Measurements from ENCODE around the gene IL22RA1. TPM values are rescaled to one million over a fixed set of nuclear protein-coding genes. Genes with fewer than 3 reads are reported as not detected.

The IL22RA1 gene
- total RNA-seq, 2 experiments from 2014 or later: not detected

DNA sequence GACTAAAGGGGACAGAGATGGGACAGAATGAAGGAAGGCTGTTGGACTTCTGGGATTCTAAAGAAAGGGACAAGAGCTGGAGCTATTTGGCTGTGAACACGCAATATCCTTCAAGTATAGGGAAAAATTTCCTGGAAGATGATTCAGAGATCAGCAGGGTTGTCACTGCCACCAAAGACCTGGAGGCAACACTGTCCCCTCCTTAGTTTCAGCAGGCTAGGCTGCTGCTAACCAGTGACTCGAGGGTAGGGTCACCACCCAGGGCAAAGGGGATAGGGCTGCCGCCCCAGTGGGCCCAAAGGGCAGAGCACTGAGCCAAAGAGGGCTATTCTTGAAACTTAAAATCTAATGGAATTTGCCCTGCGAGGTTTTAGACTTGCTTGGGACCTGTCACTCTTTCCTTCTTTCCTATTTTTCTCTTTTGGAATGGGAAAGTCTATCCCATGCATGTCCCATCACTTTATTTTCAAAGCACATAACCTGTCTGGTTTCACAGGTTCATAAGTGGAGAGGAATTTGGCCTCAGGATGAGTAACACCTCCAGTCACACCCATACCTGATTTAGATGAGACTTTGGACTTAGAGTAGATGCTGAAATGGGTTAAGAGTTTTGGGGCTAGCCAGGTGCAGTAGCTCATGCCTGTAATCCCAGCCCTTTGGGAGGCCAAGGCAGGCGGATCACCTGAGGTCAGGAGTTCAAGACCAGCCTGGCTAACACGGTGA is 32.3 kb upstream of the IL22RA1 start:
- no peak for DNase-seq (ENCODE audit: low spot score)
- intact Hi-C loops (cut with micrococcal nuclease; ENCODE audit: unreplicated experiment): no loop called here
- Histone ChIP-seq H3K9me3 (ENCODE audit: low read length) (no peaks in the 10 kb centered on the region), H3K4me2 (ENCODE audit: low read length) (no peak overlapping the region), H2AFZ (ENCODE audit: low read length) (no peak overlapping the region), H3K27ac (ENCODE audit: low read depth, low read length, poor library complexity, severe bottlenecking) (no peak overlapping the region), H3K79me2 (ENCODE audit: insufficient read depth, low read depth, low read length) (peaks cover 91% of the 10 kb centered on the region), H3K36me3 (ENCODE audit: insufficient read depth, low read length) (peaks cover 94% of the 10 kb centered on the region), H3K9me2 (ENCODE audit: insufficient read depth, low read length) (no peaks in the 10 kb centered on the region), H3K4me3 (ENCODE audit: low read depth, low read length, poor library complexity, severe bottlenecking) (no peak overlapping the region), H4K20me1 (ENCODE audit: insufficient read depth, low read length) (no peaks in the 10 kb centered on the region; the same call in 1 of the 2 replicates), H3K4me1 (ENCODE audit: insufficient read depth, low read length, poor library complexity, severe bottlenecking) (peaks cover 7% of the 10 kb centered on the region)
- TF ChIP-seq, protein P1, sequence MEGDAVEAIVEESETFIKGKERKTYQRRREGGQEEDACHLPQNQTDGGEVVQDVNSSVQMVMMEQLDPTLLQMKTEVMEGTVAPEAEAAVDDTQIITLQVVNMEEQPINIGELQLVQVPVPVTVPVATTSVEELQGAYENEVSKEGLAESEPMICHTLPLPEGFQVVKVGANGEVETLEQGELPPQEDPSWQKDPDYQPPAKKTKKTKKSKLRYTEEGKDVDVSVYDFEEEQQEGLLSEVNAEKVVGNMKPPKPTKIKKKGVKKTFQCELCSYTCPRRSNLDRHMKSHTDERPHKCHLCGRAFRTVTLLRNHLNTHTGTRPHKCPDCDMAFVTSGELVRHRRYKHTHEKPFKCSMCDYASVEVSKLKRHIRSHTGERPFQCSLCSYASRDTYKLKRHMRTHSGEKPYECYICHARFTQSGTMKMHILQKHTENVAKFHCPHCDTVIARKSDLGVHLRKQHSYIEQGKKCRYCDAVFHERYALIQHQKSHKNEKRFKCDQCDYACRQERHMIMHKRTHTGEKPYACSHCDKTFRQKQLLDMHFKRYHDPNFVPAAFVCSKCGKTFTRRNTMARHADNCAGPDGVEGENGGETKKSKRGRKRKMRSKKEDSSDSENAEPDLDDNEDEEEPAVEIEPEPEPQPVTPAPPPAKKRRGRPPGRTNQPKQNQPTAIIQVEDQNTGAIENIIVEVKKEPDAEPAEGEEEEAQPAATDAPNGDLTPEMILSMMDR (conservative IDR thresholded peaks at IDR 0.05; ENCODE audit: low read length): no peak
- no peak for TF ChIP-seq EZH2phosphoT487 (IDR thresholded peaks at IDR 0.05; ENCODE audit: borderline replicate concordance, low read depth, low read length)
- CTCF ChIA-PET (ENCODE audit: unreplicated experiment): no interaction called here
- BruUV-seq (replicated peaks): no TSS peak
- POLR2A ChIA-PET: no interaction called here

DNA sequence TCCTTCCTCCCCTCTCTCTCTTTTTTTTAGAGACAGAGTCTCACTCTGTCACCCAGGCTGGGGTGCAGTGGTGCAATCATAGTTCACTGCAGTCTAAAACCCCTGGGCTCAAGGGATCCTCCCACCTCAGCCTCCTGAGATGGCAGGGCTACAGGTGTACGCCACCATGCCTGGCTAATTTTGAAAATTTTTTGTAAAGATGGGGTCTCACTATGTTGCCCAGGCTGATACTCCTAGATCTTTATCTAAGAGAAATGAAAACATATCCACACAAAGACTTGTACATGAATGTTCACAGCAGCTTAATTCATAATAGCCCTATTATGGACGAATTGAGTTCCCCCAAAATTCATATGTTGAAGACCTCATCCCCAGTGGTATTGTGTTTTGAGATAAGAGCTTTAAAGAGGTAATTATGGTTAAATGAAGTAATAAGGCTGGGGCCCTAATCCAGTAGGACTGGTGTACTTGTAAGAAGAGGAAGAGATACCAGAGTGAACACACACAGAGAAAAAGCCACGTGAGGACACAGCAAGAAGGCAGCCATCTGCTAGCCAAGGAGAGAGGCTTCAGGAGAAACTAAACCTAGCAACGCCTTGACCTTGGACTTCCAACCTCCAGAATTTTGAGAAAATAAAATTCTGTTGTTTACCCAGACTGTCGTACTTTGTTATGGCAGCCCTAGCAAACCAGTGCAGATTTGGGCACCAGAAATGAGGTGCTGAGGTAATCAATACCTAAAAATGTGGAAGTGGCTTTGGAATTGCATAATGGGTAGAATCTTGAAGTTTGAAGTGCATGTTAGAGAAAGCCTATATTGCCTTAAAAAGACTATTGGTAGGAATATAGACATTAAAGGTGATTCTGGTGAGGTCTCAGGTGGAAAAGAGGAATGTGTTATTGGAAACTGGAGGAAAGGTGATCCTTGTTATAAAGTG is 31.0 kb upstream of the IL22RA1 start:
- H3K79me2 ChIP-seq (ENCODE audit: insufficient read depth, low read depth, low read length): peaks cover 88% of the 10 kb centered on the region
- H3K4me1 ChIP-seq (ENCODE audit: insufficient read depth, low read length, poor library complexity, severe bottlenecking): peaks cover 7% of the 10 kb centered on the region
- H4K20me1 ChIP-seq (ENCODE audit: insufficient read depth, low read length): no peaks in the 10 kb centered on the region; the same call in 1 of the 2 replicates
- peaks cover 95% of the 10 kb centered on the region for H3K36me3 ChIP-seq (ENCODE audit: insufficient read depth, low read length)
- no peak for DNase-seq (ENCODE audit: low spot score)
- H3K9me3 ChIP-seq (ENCODE audit: low read length): no peaks in the 10 kb centered on the region
- H2AFZ ChIP-seq (ENCODE audit: low read length): no peak overlapping the region
- H3K27ac ChIP-seq (ENCODE audit: low read depth, low read length, poor library complexity, severe bottlenecking): no peak overlapping the region
- POLR2A ChIA-PET: no interaction called here
- CTCF ChIA-PET (ENCODE audit: unreplicated experiment): no interaction called here
- no TSS peak for BruUV-seq (replicated peaks)
- H3K4me2 ChIP-seq (ENCODE audit: low read length): no peak overlapping the region
- TF ChIP-seq, protein P1 (conservative IDR thresholded peaks at IDR 0.05; ENCODE audit: low read length): no peak
- TF ChIP-seq EZH2phosphoT487 (IDR thresholded peaks at IDR 0.05; ENCODE audit: borderline replicate concordance, low read depth, low read length): no peak
- H3K9me2 ChIP-seq (ENCODE audit: insufficient read depth, low read length): no peaks in the 10 kb centered on the region
- no peak overlapping the region for H3K4me3 ChIP-seq (ENCODE audit: low read depth, low read length, poor library complexity, severe bottlenecking)
- intact Hi-C loops (cut with micrococcal nuclease; ENCODE audit: unreplicated experiment): no loop called here
